ENCODE results near the gene BEST4. TPM values are rescaled to one million over a fixed set of nuclear protein-coding genes. Genes with fewer than 3 reads are reported as not detected.

The BEST4 gene
- polyA plus RNA-seq, 1 donor from 2014 or later: not detected

DNA sequence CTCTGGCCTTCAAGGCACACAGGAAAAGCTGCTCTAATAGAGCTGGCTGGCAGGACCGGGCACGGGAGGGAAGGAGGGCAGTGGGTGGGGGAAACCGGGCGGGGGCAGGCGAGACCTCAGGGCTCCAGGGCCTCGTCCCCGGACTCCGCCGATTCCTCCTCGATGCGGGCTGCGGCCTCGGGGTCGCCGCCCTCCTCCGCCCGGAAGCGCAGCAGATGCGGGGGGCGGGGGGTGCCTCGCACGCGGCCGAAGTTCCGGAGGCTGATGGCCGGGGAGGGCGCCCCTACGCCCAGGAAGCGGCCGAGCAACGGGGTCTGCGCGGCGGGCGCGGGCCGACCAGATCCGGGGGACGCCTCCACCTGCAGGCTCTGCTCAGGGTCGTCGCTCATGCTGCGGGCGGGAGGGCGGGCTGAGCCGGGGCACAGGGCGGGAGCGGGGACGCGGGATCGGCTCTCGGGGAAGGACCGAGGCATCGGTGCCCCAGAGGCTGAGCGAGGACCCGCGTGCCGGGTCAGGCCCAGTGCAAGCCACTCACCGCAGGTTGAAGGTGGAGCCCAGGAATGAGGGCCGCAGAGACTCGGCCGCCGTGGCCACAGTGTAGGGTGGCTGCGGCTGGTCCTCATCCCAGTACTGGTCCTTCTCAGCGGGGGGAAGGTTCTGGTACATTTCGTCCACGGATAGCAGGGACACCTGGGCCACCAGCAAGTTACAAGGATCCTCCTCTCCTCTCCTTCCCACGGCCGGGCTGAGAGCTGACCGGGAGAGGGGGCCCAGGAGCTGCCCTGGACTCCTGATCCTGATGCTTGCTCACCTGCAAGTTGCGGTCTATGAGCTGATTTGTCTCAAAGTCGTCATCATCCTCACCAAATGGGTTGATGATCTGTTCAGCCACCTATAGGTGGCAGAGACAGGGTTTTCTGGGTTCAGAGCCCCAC is 3.6 kb downstream of the BEST4 start:
- Histone ChIP-seq H3K9me3 (ENCODE audit: low read length) (no peaks in the 10 kb centered on the region), H2AFZ (ENCODE audit: low read depth, low read length) (no peak overlapping the region), H3F3A (ENCODE audit: insufficient read depth, low read length, poor library complexity, severe bottlenecking) (no peaks in the 10 kb centered on the region), H3K27me3 (ENCODE audit: insufficient read depth, low read depth, low read length) (peaks cover 24% of the 10 kb centered on the region), H4K20me1 (ENCODE audit: insufficient read depth) (no peaks in the 10 kb centered on the region), H3K9me2 (ENCODE audit: insufficient read depth, low read length) (no peaks in the 10 kb centered on the region), H3K9ac (ENCODE audit: low read length) (no peak overlapping the region), H3K4me2 (ENCODE audit: low read length) (no peak overlapping the region), H3K79me2 (replicated peaks; ENCODE audit: insufficient read depth, low read length) (no peaks in the 10 kb centered on the region), H3K4me3 (ENCODE audit: low read length) (no peak overlapping the region), H3K36me3 (ENCODE audit: insufficient read depth, low read length) (no peaks in the 10 kb centered on the region), H3K27ac (ENCODE audit: low read length) (no peak overlapping the region)
- TF ChIP-seq POLR2AphosphoS5 (IDR thresholded peaks at IDR 0.05) (no peak), EZH2 (IDR thresholded peaks at IDR 0.05; ENCODE audit: borderline replicate concordance, insufficient read depth, low read length, poor library complexity, severe bottlenecking) (no peak), REST (IDR thresholded peaks at IDR 0.05; ENCODE audit: borderline replicate concordance) (no peak), EP300 (conservative IDR thresholded peaks at IDR 0.05; ENCODE audit: poor library complexity, severe bottlenecking) (no peak), SMC3 (conservative IDR thresholded peaks at IDR 0.05; ENCODE audit: poor library complexity) (no peak), MXI1 (conservative IDR thresholded peaks at IDR 0.05; ENCODE audit: poor library complexity, severe bottlenecking) (no peak), CTCF (IDR thresholded peaks at IDR 0.05; ENCODE audit: poor library complexity, severe bottlenecking) (no peak), TAF1 (IDR thresholded peaks at IDR 0.05; ENCODE audit: low read depth) (no peak), RAD21 (conservative IDR thresholded peaks at IDR 0.05) (no peak)

GRCh38 chr1:44783697-44784093 is 4.3 kb downstream of the BEST4 start:
- Histone ChIP-seq H3K79me2 (replicated peaks; ENCODE audit: insufficient read depth, low read length) (no peaks in the 10 kb centered on the region), H4K20me1 (ENCODE audit: insufficient read depth) (no peaks in the 10 kb centered on the region), H3K9ac (ENCODE audit: low read length) (no peak overlapping the region), H3K36me3 (ENCODE audit: insufficient read depth, low read length) (no peaks in the 10 kb centered on the region), H2AFZ (ENCODE audit: low read depth, low read length) (no peak overlapping the region), H3K27me3 (ENCODE audit: insufficient read depth, low read depth, low read length) (peaks cover 24% of the 10 kb centered on the region), H3K4me3 (ENCODE audit: low read length) (no peak overlapping the region), H3K9me3 (ENCODE audit: low read length) (no peaks in the 10 kb centered on the region), H3F3A (ENCODE audit: insufficient read depth, low read length, poor library complexity, severe bottlenecking) (no peaks in the 10 kb centered on the region), H3K27ac (ENCODE audit: low read length) (no peak overlapping the region), H3K9me2 (ENCODE audit: insufficient read depth, low read length) (no peaks in the 10 kb centered on the region), H3K4me2 (ENCODE audit: low read length) (no peak overlapping the region)
- TF ChIP-seq EZH2 (IDR thresholded peaks at IDR 0.05; ENCODE audit: borderline replicate concordance, insufficient read depth, low read length, poor library complexity, severe bottlenecking) (no peak), TAF1 (IDR thresholded peaks at IDR 0.05; ENCODE audit: low read depth) (no peak), RAD21 (conservative IDR thresholded peaks at IDR 0.05) (no peak)

Data from neural cell (in vitro differentiated cells).